ENCODE data around the gene DOK3.

GRCh38 chr5:177527595-177527994 is 18.0 kb upstream of the DOK3 start:
- TF ChIP-seq EZH2 (IDR thresholded peaks at IDR 0.05; ENCODE audit: borderline replicate concordance, low read depth, low read length, severe bottlenecking): no peak
- no peak for TF ChIP-seq CTCF (IDR thresholded peaks at IDR 0.05; ENCODE audit: extremely low read depth in 1 of 2, insufficient read depth in 1 of 2, low read depth in 1 of 2, low read length in 2 of 2)
- TF ChIP-seq POLR2AphosphoS5 (IDR thresholded peaks at IDR 0.05; ENCODE audit: insufficient read depth, low read depth, low read length): no peak
- TF ChIP-seq POLR2A (IDR thresholded peaks at IDR 0.05; ENCODE audit: low read depth, low read length): no peak
- TF ChIP-seq JUN (IDR thresholded peaks at IDR 0.05; ENCODE audit: borderline replicate concordance, insufficient read depth, insufficient read length, low read depth): no peak
- no peak for TF ChIP-seq FOS (IDR thresholded peaks at IDR 0.05; ENCODE audit: borderline replicate concordance, insufficient read depth, low read length)
- TF ChIP-seq MAX (IDR thresholded peaks at IDR 0.05; ENCODE audit: insufficient read depth, insufficient read length): no peak
- TF ChIP-seq MYC (IDR thresholded peaks at IDR 0.05; ENCODE audit: low read depth, low read length): no peak
